Colonic mucosa (tissue), 4 donors: Measurements from ENCODE around the gene SORCS3. TPM values are rescaled to one million over a fixed set of nuclear protein-coding genes. Genes with fewer than 3 reads are reported as not detected.

Experiments used
- DNase-seq: peaks from one replicate; pipeline ENCODE4 v3.0.0-alpha.2; 2020
- H3K27ac ChIP-seq: fragments of 200-600 bp; one replicate; pipeline ENCODE4 v1.8.0; 2021
- H3K27me3 ChIP-seq: fragments of 200-600 bp; one replicate; pipeline ENCODE4 v1.8.0; 2021
- H3K36me3 ChIP-seq: fragments of 200-600 bp; one replicate; pipeline ENCODE4 v1.8.0; 2021
- H3K4me1 ChIP-seq: fragments of 200-600 bp; one replicate; pipeline ENCODE4 v1.8.0; 2021; ENCODE audit warnings: mild to moderate bottlenecking
- H3K4me3 ChIP-seq: fragments of 200-600 bp; one replicate; pipeline ENCODE4 v1.8.0; 2021
- H3K9ac ChIP-seq, 2 donors: one replicate each; pipeline ENCODE4 v1.7.0; 2013; ENCODE audit warnings: control low read depth in 2 of 2, low read depth in 2 of 2, low read length in 2 of 2
- H3K9me3 ChIP-seq: fragments of 200-600 bp; one replicate; pipeline ENCODE4 v1.8.0; 2021
- intact Hi-C: fragments of 100-400 bp; cut with DNase I; formaldehyde crosslinking; loops from one replicate; pipeline ENCODE4 v1.14.1; 2022
- total RNA-seq, 2 donors: library from RNA; stranded (reverse); fragmentation: NEBNext Ultra II Directional in 1 of 2; extraction: Animal tissue kit (Norgen Biotek cat#: 25700) in 1 of 2; gene quantifications; one replicate each; pipeline ENCODE4 v1.2.1, GENCODE V29; 2021
- TF ChIP-seq, protein P1 (sequence below): fragments of 200-600 bp; IDR thresholded peaks from one replicate; pipeline ENCODE4 v1.8.0; 2022; ENCODE audit warnings: antibody characterized with exemption, mild to moderate bottlenecking
- donor health status: healthy.
- donor health status: DM: no; HTN: no; CAD: no.
- donor health status: DM: no; HTN: no; CAD: no.

Gene SORCS3
- total RNA-seq, 2 donors from 2014 or later, result 0.08 TPM; not detected in 1

DNA sequence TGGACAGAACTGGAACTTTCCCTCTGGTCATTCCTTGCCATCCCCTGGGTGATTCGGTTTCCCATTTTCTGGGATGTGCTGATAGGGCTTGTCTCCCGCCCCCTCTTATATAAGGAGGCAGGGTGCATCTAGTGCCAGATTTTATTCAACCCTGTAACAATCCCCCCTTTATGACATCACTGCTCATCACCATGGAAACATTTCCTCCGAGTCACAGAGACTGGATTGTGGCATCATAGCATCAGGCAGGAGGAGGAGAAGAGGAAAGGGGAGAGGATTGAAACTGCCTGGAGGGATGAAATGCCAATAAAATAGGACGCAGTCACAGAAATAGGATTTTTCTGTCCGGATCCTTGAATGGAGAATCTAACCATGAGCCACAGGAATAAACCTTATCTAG is 25.0 kb downstream of the SORCS3 start:
- DNase-seq, result no peak
- H3K36me3 ChIP-seq, result no peaks in the 10 kb centered on the region
- H3K27me3 ChIP-seq, result no peaks in the 10 kb centered on the region
- no peaks in the 10 kb centered on the region for H3K4me1 ChIP-seq
- no peaks in the 10 kb centered on the region for H3K9me3 ChIP-seq
- no peak overlapping the region for H3K4me3 ChIP-seq
- no peak overlapping the region for H3K9ac ChIP-seq
- TF ChIP-seq, protein P1, sequence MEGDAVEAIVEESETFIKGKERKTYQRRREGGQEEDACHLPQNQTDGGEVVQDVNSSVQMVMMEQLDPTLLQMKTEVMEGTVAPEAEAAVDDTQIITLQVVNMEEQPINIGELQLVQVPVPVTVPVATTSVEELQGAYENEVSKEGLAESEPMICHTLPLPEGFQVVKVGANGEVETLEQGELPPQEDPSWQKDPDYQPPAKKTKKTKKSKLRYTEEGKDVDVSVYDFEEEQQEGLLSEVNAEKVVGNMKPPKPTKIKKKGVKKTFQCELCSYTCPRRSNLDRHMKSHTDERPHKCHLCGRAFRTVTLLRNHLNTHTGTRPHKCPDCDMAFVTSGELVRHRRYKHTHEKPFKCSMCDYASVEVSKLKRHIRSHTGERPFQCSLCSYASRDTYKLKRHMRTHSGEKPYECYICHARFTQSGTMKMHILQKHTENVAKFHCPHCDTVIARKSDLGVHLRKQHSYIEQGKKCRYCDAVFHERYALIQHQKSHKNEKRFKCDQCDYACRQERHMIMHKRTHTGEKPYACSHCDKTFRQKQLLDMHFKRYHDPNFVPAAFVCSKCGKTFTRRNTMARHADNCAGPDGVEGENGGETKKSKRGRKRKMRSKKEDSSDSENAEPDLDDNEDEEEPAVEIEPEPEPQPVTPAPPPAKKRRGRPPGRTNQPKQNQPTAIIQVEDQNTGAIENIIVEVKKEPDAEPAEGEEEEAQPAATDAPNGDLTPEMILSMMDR, result no peak
- intact Hi-C loops, result no loop called here
- H3K27ac ChIP-seq, result no peak overlapping the region

DNA sequence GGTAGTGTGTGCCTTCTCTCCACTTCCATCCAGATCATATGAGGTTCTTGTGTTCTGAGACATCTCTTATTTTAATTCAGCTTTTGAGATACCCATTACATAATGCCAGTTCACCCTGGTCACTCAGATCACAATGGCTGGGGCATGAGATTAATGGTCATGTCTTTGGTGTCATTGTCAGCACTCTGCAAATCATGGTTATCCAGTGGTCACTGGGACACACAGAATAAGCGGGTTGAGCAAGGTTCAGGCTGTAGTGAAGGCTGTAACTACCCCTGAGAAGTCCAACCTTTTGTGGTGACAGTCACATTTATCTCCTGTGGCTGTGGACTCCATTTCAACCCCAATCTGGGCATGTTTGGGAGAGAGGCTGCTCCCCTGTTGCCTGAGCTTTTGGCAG is 35.8 kb downstream of the SORCS3 start:
- H3K36me3 ChIP-seq, result no peaks in the 10 kb centered on the region
- no peak overlapping the region for H3K27ac ChIP-seq
- no peaks in the 10 kb centered on the region for H3K27me3 ChIP-seq
- DNase-seq, result no peak
- H3K9me3 ChIP-seq, result no peaks in the 10 kb centered on the region
- no peak overlapping the region for H3K9ac ChIP-seq
- H3K4me3 ChIP-seq, result no peak overlapping the region
- H3K4me1 ChIP-seq, result no peaks in the 10 kb centered on the region
- intact Hi-C loops, result no loop called here
- TF ChIP-seq, protein P1, result no peak

DNA sequence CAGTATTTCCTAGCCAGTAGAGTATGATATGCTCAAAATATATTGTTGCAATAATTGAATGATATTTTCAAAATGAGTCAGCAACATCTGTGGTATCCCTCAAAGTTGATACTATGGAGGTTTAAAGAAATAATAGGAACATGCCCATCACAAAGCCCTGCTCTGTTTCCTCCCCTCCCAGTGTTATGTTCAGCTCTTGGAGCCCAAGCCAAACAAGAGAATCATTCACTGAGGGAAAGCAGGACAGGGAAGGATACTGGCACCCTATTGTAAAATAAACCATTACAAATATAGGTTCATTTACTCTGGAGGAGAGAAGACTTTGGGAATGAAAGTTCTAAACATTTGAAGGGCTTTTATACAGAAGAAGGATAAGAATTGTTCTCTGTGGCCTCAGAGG is 37.6 kb downstream of the SORCS3 start:
- no peak overlapping the region for H3K4me3 ChIP-seq
- no peaks in the 10 kb centered on the region for H3K36me3 ChIP-seq
- H3K9me3 ChIP-seq, result no peaks in the 10 kb centered on the region
- H3K27ac ChIP-seq, result no peak overlapping the region
- no peak overlapping the region for H3K9ac ChIP-seq
- intact Hi-C loops, result no loop called here
- no peak for DNase-seq
- TF ChIP-seq, protein P1, result no peak
- H3K4me1 ChIP-seq, result no peaks in the 10 kb centered on the region
- H3K27me3 ChIP-seq, result no peaks in the 10 kb centered on the region

DNA sequence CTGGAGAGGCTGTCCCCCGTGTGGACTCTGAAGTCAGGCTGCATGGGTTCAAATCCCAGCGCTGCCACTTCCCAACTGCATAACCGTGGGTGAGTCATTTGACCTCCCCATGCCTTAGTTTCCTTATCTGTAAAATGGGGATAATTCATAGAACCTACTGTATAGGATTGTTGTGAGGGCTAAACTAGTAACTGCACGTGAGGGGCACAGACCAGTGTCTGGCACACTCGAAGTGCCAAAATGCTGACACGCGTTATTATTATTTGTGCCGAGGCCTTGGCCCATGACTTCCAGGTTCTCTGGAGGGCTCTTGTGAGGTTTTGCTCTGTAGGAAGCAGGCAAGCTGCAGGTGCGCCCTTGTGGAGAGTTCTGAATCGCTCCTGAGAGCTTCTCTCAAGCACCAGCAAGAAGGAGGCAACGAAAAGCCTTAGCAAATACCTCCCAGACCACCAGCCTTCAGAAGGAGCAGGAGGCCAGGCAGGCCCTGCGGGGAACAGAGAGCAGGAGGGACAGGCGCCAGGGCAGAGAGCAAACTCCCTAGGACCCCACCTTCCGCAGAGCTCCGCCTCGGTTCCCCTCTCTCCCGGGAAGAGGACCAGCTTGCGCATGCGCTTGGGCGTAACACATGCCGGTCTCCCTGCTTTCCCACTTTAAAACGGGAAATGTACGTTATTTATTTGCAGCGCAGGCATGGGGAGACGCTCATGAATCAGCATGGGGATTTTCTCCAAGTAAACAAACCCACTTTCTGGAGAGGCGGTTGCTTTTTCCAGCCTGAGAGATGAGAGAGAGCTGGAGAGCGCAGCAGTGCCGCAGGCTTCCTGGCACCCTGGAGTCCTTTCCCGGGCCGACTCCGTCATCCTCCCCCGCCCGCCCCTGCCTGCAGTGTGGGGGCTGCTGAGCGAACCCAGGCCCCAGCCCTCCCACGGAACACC is 39.6 kb downstream of the SORCS3 start:
- TF ChIP-seq, protein P1, result no peak
- no peaks in the 10 kb centered on the region for H3K36me3 ChIP-seq
- no peak overlapping the region for H3K9ac ChIP-seq
- no peak overlapping the region for H3K27ac ChIP-seq
- no peaks in the 10 kb centered on the region for H3K9me3 ChIP-seq
- no peaks in the 10 kb centered on the region for H3K27me3 ChIP-seq
- no peaks in the 10 kb centered on the region for H3K4me1 ChIP-seq
- no peak overlapping the region for H3K4me3 ChIP-seq
- intact Hi-C loops, result no loop called here
- peak; percentile 18 for DNase-seq

DNA sequence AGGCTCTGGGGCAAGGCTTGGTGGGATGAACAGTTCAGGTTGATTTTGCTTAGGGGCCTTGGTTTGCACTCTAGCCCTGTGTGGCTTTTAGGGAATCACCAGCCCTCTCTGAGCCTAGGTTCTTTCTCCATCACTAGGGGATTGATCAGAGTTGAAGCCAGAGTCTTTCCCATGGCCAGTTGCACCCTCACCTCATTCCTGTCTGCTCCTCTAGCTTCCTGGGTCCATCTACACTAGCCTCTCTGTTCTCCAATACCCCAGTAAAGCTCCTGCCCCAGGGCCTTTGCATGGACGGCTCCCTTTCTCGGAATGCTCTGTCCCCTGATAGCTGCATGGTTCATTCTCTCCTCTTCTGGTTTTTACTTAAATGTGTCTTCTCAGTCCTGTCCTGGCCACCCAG is 40.4 kb downstream of the SORCS3 start:
- no peak overlapping the region for H3K4me3 ChIP-seq
- TF ChIP-seq, protein P1, result no peak
- intact Hi-C loops, result no loop called here
- H3K4me1 ChIP-seq, result no peaks in the 10 kb centered on the region
- H3K9me3 ChIP-seq, result no peaks in the 10 kb centered on the region
- H3K36me3 ChIP-seq, result no peaks in the 10 kb centered on the region
- no peaks in the 10 kb centered on the region for H3K27me3 ChIP-seq
- no peak overlapping the region for H3K27ac ChIP-seq
- DNase-seq, result no peak
- no peak overlapping the region for H3K9ac ChIP-seq
